Measurements from ENCODE around the gene PSMD11. TPM values are rescaled to one million over a fixed set of nuclear protein-coding genes. Genes with fewer than 3 reads are reported as not detected.

PSMD11 gene
- total RNA-seq, 2 experiments from 2014 or later, result 109 to 135 TPM

DNA sequence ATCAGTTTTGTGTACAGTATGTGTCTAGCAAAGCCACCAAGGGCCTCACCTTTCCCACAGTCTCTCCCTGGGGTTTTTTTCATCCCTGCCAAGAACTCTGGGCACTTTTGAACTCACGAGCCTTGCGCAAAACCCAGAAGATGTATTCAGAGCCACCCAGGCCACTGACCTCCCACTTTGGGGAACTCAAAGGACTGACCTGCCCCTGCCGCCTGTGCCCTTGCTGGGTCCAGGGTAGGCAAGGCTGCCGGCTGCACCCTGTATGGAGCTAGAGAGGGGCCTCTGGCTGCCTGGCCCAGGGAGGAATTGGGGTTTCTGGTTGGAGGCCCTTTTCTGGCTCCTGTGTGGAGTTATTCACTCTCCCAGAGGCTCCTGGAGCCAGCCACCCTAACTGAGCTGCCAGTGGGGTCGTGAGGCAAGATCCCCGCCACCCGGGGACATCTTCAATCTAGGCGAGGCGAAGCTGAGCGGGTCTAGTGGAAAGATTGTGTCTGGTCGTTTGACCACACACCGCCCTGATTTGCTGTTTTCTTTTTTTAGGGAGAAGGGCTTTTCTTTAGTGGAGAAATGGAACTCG lies 44.4 kb downstream of the PSMD11 start:
- H3K4me3 Mint-ChIP-seq, result peak overlapping the region; percentile 96
- no peaks in the 10 kb centered on the region for H3K27me3 Mint-ChIP-seq
- H3K36me3 Mint-ChIP-seq (ENCODE audit: low read depth), result peaks cover 39% of the 10 kb centered on the region
- no peak for DNase-seq
- H3K27ac Mint-ChIP-seq, result peak overlapping the region; percentile 94
- POLR2A ChIA-PET, result interaction anchor here (1.2 to 2.1 kb wide), 2 partner anchors 29 to 44 kb away, joined by 3 to 7 read pairs; partner anchors contain the start of gene PSMD11
- H3K9me3 Mint-ChIP-seq (ENCODE audit: low read depth), result no peaks in the 10 kb centered on the region
- CTCF ChIA-PET, result interaction anchor here (0.6 to 2.0 kb wide), 7 partner anchors 10 to 266 kb away, joined by 3 to 13 read pairs (median 4); no protein-coding TSS in a partner anchor
- no peak for ATAC-seq
- H3K4me1 Mint-ChIP-seq, result peaks cover 64% of the 10 kb centered on the region
- intact Hi-C loops (cut with DNase I, micrococcal nuclease), result no loop called here

DNA sequence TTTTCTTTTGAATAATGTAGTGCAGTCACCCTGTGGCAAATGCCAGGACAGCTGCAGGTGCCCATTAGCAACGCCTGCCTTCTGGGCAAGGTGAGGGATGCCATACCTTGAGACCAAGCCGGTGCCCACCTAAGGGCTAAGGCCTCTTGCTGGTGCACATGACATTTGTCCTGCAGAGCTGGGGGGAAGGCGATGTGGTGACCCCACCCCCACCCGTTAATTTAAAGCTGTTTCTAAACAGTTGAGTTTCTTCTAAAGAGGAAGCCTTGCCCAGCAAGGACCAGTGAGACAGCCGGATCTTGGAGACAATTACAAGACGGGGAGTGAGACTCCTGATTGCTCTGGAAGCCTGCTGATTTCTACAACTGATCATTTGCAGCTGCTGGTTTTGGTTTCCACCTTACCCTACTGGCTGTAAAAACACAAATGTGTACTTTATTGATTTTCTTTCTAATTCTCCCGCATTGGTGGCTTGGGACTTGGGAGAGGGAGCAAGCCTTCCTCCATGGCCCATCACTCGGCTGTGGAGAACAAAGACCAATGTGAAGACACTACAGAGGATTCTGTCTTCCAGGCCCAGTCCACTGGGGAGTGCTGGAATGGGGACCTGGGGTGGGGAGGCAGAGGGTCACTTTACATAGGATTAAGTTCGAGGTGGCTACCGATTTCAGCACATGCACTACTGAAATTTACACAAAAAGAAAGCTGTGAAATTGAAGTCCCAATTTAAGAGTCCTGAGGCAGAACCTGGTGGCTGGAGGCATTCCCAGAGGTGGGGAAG lies 45.2 kb downstream of the PSMD11 start:
- intact Hi-C loops (cut with DNase I, micrococcal nuclease), result loop anchor here in 1 of 2 experiments (2.0 kb wide), 1 partner anchor 31 kb away; no protein-coding TSS in a partner anchor
- H3K9me3 Mint-ChIP-seq (ENCODE audit: low read depth), result no peaks in the 10 kb centered on the region
- no peak for ATAC-seq
- H3K4me1 Mint-ChIP-seq, result peaks cover 66% of the 10 kb centered on the region
- peaks cover 39% of the 10 kb centered on the region for H3K36me3 Mint-ChIP-seq (ENCODE audit: low read depth)
- DNase-seq, result no peak
- H3K4me3 Mint-ChIP-seq, result peak overlapping the region; percentile 96
- no peaks in the 10 kb centered on the region for H3K27me3 Mint-ChIP-seq
- CTCF ChIA-PET, result interaction anchor here (0.8 to 2.0 kb wide), 6 partner anchors 9 to 265 kb away, joined by 3 to 13 read pairs (median 4); no protein-coding TSS in a partner anchor
- POLR2A ChIA-PET, result interaction anchor here (1.2 kb wide), 1 partner anchor 45 kb away, joined by 3 read pairs; the partner anchor contains the start of gene PSMD11
- peak overlapping the region; percentile 76 for H3K27ac Mint-ChIP-seq

DNA sequence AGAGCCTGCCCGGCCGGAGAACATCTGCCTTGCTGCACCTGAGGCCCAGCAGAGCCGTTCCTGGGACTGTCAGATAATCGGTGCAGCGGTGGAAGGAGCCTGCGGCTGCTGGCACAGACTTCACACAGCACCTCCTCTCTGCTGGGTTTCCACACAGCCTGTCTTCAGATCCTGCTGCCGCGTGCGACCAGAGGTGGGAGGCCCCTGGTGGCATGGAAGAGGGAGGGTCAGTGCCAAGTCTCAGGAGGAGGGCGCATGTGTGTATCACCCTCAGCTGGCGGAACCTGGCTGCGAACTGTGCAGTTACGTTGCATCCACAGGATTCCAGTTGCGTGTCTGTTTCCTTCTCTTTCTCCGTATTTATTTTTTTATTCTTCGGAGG lies 45.8 kb downstream of the PSMD11 start:
- CTCF ChIA-PET, result interaction anchor here (0.5 to 2.0 kb wide), 7 partner anchors 11 to 169 kb away, joined by 3 to 6 read pairs (median 5); no protein-coding TSS in a partner anchor
- H3K9me3 Mint-ChIP-seq (ENCODE audit: low read depth), result no peaks in the 10 kb centered on the region
- peak overlapping the region; percentile 76 for H3K27ac Mint-ChIP-seq
- ATAC-seq, result no peak
- H3K4me1 Mint-ChIP-seq, result peaks cover 67% of the 10 kb centered on the region
- H3K4me3 Mint-ChIP-seq, result peak overlapping the region; percentile 96
- DNase-seq, result peak; percentile 57
- H3K36me3 Mint-ChIP-seq (ENCODE audit: low read depth), result peaks cover 39% of the 10 kb centered on the region
- intact Hi-C loops (cut with DNase I, micrococcal nuclease), result loop anchor here in 1 of 2 experiments (2.0 kb wide), 1 partner anchor 31 kb away; no protein-coding TSS in a partner anchor
- no peaks in the 10 kb centered on the region for H3K27me3 Mint-ChIP-seq
- POLR2A ChIA-PET, result interaction anchor here (0.7 kb wide), 1 partner anchor 33 kb away, joined by 4 read pairs; no protein-coding TSS in a partner anchor

DNA sequence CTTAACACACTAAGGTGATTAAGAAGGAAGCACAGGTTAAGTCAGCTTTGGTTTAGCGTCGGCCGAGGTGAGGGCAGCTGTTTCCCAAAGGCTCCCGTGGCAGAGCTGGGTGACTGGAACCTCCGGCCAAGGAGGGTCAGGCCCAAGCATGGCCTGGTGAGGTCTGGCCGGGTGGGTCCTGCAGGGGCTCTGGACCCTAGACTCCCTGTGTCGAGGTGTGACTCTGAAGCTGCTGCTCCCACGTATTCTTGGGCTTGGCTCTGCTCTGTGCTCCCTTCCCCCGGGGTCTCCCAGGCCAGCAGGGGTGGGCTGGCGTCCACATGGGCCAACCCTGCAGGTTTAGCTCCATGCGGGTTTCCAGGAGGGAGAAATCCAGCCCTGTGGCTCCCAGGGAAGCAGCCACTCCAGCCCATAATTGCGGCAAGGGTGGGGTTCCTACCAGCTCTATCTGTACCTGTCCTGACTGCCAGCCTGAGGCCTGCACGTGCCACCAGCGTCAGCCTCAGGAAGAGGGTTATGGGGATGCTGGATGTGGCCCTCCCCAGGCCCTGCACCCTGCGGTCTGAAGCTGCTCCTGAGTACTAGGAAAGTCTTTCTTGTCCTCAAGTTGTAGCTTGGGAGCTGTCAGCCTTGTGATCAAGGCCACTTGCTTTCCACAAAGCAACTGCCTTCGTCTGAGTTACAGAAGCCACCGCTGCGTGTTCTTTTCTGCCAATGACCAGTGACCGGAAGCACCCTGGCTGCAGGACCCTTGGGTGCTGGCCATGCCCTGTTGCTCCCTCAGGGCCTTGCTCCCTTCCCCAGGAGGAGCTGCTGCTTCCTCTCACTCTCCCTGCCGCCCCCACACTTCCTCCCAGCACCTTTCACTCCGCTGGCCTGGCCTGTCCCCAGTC lies 47.3 kb downstream of the PSMD11 start:
- Mint-ChIP-seq H3K36me3 (ENCODE audit: low read depth) (peaks cover 36% of the 10 kb centered on the region), H3K4me1 (peaks cover 65% of the 10 kb centered on the region), H3K9me3 (ENCODE audit: low read depth) (no peaks in the 10 kb centered on the region), H3K4me3 (peak overlapping the region; percentile 96), H3K27ac (peak overlapping the region; percentile 91), H3K27me3 (no peaks in the 10 kb centered on the region)
- ChIA-PET POLR2A (interaction anchor here (0.6 to 1.3 kb wide), 5 partner anchors 9 to 559 kb away, joined by 3 to 9 read pairs (median 3); no protein-coding TSS in a partner anchor), CTCF (interaction anchor here (0.6 to 2.0 kb wide), 13 partner anchors 8 to 1195 kb away, joined by 3 to 7 read pairs (median 3); partner anchors contain the start of gene PSMD11)
- ATAC-seq (peak; percentile 32), DNase-seq (peak; percentile 73)
- intact Hi-C loops (cut with DNase I, micrococcal nuclease), result loop anchor here in 1 of 2 experiments (2.0 kb wide), 1 partner anchor 29 kb away; no protein-coding TSS in a partner anchor

DNA sequence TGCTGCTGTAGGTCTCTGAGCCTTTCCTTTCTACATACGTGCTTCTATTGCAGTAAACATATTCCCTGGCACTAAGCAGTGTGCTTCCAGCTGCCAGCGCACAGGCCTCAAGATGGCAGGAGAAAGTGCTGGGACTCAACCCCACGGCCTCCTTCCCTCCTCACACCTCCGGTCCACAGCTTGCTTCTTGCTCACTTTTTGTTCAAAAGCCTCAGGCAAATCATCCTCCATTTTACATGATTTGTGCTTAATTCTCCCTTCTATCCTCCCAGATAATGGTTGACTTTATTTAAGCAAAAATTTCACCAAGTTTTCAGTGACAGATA lies 47.9 kb downstream of the PSMD11 start:
- peaks cover 65% of the 10 kb centered on the region for H3K4me1 Mint-ChIP-seq
- intact Hi-C loops (cut with DNase I, micrococcal nuclease), result no loop called here

DNA sequence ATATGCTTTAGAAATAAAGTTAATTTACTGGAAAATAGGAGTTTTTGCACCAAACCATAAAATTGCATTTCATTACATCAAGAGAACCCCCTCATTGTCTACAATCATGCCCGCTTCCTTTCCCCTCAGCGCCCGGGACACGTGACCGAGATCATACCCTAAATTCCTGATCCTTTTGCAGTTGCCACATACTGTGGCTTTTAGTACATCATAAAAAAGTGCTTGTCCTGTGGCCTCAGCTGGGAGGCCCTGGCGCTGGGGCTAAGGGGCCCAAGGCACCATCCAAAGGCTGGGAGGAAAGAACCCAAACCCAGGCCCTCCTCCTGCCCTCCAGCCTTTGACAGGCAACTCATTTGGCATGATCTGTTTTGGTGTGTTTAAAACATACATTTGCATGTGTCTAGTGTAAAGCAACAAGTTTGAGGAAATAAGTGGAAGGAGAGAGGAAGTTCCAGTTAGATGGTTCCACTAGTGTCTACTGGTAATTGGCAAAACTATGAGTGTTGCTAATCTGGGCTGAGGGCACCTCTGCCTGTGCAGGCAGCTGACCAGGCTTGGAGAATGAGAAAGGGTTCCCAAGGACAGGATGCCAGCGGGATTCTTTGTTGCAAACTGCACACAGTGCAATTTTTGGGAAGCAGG lies 48.5 kb downstream of the PSMD11 start:
- no peak for DNase-seq
- peak overlapping the region; percentile 91 for H3K27ac Mint-ChIP-seq
- H3K9me3 Mint-ChIP-seq (ENCODE audit: low read depth), result no peaks in the 10 kb centered on the region
- H3K36me3 Mint-ChIP-seq (ENCODE audit: low read depth), result peaks cover 32% of the 10 kb centered on the region
- H3K27me3 Mint-ChIP-seq, result no peaks in the 10 kb centered on the region
- no peak for ATAC-seq
- intact Hi-C loops (cut with DNase I, micrococcal nuclease), result no loop called here
- no peak overlapping the region for H3K4me3 Mint-ChIP-seq
- peaks cover 62% of the 10 kb centered on the region for H3K4me1 Mint-ChIP-seq
- ChIA-PET CTCF (interaction anchor here (0.6 to 1.2 kb wide), 4 partner anchors 9 to 1194 kb away, joined by 3 to 4 read pairs (median 3); no protein-coding TSS in a partner anchor), POLR2A (interaction anchor here (0.7 to 1.3 kb wide), 3 partner anchors 24 to 352 kb away, joined by 3 to 9 read pairs (median 4); no protein-coding TSS in a partner anchor)

More for the DNA sequence above, 47.9 kb downstream of the PSMD11 start:
- H3K9me3 Mint-ChIP-seq (ENCODE audit: low read depth), result no peaks in the 10 kb centered on the region
- H3K4me3 Mint-ChIP-seq, result peak overlapping the region; percentile 96
- DNase-seq, result no peak
- H3K36me3 Mint-ChIP-seq (ENCODE audit: low read depth), result peaks cover 36% of the 10 kb centered on the region
- H3K27ac Mint-ChIP-seq, result peak overlapping the region; percentile 91
- POLR2A ChIA-PET, result interaction anchor here (0.6 to 1.3 kb wide), 5 partner anchors 8 to 560 kb away, joined by 3 to 9 read pairs (median 3); no protein-coding TSS in a partner anchor
- ATAC-seq, result peak; percentile 3
- no peaks in the 10 kb centered on the region for H3K27me3 Mint-ChIP-seq
- CTCF ChIA-PET, result interaction anchor here (0.6 to 2.0 kb wide), 8 partner anchors 9 to 1194 kb away, joined by 3 to 7 read pairs (median 3); partner anchors contain the start of gene PSMD11

DNA sequence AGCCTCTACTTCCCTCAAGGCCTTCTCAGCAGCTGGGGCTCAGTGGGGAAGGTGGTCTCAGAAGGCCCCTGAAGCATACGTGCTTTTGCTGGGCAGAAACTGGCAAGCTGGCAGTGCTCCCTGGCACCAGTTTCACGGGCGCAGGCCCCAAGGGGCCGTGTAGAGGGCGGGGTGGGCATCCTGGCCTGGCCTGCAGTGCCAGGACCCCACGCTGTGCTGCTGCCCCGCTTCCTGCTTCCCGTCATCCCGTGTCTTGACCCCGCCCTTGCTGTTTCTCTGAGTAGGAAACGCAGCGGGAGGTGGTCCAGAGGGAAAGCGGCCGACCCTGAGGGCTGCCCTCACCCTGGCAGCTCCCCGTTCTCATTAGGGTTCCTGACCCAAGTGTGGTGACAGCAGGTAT lies 49.3 kb downstream of the PSMD11 start:
- H3K9me3 Mint-ChIP-seq (ENCODE audit: low read depth), result no peaks in the 10 kb centered on the region
- ATAC-seq, result no peak
- CTCF ChIA-PET, result no interaction called here
- POLR2A ChIA-PET, result interaction anchor here (0.8 kb wide), 1 partner anchor 25 kb away, joined by 4 read pairs; no protein-coding TSS in a partner anchor
- H3K27ac Mint-ChIP-seq, result no peak overlapping the region
- H3K4me3 Mint-ChIP-seq, result no peak overlapping the region
- no peak for DNase-seq
- intact Hi-C loops (cut with DNase I, micrococcal nuclease), result no loop called here
- no peaks in the 10 kb centered on the region for H3K27me3 Mint-ChIP-seq
- H3K4me1 Mint-ChIP-seq, result peaks cover 54% of the 10 kb centered on the region
- peaks cover 24% of the 10 kb centered on the region for H3K36me3 Mint-ChIP-seq (ENCODE audit: low read depth)

DNA sequence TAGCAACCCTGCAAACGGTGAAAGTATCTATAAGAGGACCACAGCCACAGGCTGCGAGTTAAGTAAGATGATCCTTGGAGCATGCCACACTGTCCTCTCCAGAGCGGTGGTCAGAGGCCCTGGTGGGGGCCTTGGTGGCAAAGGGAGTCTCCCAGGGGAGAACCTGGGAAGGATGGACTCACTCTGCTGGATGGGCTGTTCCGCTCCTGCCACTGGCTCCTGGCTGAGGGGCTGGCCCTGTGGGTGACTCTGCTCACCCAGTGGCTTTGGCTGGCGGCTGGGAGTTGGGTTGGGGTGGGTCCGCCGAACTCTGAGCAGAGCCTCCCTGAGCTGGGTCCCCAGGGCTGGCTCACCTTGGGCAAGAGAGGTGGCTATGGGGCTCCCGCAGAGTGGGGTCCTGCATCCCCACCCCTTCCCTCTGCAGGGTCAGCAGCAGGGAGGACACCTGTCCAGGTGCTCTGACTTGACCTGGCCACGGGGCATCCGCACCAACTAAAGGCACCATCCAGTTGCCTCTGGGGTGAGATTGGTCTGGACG lies 49.7 kb downstream of the PSMD11 start:
- peaks cover 50% of the 10 kb centered on the region for H3K4me1 Mint-ChIP-seq
- ATAC-seq (no peak), DNase-seq (no peak)
- no peak overlapping the region for H3K4me3 Mint-ChIP-seq
- ChIA-PET POLR2A (no interaction called here), CTCF (no interaction called here)
- H3K36me3 Mint-ChIP-seq (ENCODE audit: low read depth), result peaks cover 19% of the 10 kb centered on the region
- intact Hi-C loops (cut with DNase I, micrococcal nuclease), result no loop called here
- no peak overlapping the region for H3K27ac Mint-ChIP-seq
- H3K27me3 Mint-ChIP-seq, result no peaks in the 10 kb centered on the region
- no peaks in the 10 kb centered on the region for H3K9me3 Mint-ChIP-seq (ENCODE audit: low read depth)

DNA sequence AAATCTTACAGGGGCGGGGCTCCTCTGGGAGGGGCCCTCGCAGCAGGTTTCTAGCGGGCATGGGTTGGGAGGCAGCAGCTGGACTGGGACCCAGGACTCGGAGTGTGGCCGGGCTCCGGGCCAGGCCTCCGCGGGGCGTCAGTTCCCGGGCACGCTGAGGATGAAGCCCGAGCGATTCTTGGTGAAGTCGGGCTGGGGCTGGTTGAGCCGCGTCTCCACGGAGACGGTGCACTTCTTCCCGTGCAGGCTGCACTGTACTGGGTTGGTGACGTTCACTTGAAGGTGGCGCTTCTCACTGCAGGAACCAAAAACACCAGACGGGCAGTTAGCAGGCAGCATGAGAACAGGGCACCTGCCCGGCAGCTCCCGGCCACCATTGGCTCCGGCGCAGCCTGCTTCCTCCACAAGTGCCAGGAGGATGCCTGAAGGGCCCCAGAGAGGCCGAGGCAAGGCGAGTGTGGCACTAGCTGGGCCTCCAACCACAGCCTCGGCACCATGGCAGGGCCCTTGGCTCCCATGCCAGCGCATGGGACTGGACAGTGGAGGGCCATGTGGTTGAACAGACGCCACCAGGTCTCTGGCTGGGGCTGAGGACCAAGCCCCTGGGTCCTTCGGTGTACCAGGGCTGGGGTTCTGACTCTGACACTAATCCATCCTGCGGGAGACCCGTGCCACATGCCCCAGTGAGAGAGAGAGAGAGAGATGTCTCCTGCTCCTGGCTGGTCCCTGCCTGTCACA lies 50.5 kb downstream of the PSMD11 start:
- no peak overlapping the region for H3K27ac Mint-ChIP-seq
- no peaks in the 10 kb centered on the region for H3K9me3 Mint-ChIP-seq (ENCODE audit: low read depth)
- H3K4me1 Mint-ChIP-seq, result peaks cover 42% of the 10 kb centered on the region
- POLR2A ChIA-PET, result interaction anchor here (0.5 kb wide), 1 partner anchor 16 kb away, joined by 3 read pairs; no protein-coding TSS in a partner anchor
- peaks cover 12% of the 10 kb centered on the region for H3K36me3 Mint-ChIP-seq (ENCODE audit: low read depth)
- CTCF ChIA-PET, result interaction anchor here (0.7 to 2.3 kb wide), 2 partner anchors 29 to 108 kb away, joined by 4 to 5 read pairs; no protein-coding TSS in a partner anchor
- no peak overlapping the region for H3K4me3 Mint-ChIP-seq
- no peaks in the 10 kb centered on the region for H3K27me3 Mint-ChIP-seq
- no peak for DNase-seq
- no peak for ATAC-seq
- intact Hi-C loops (cut with DNase I, micrococcal nuclease), result no loop called here
